Body of pancreas (tissue), 4 donors: ENCODE data around the gene SLC12A2. TPM values are rescaled to one million over a fixed set of nuclear protein-coding genes. Genes with fewer than 3 reads are reported as not detected.

Experiments
- ATAC-seq: fragments of 150-250 bp; one replicate; pipeline ENCODE4 v1.9.1; 2016
- DNase-seq, 4 donors: peaks; one replicate each; pipeline ENCODE4 v3.0.0-alpha.2; 2019
- H3K27ac ChIP-seq, 4 donors: fragments of 200-600 bp; sonication (generic); 1 replicate in 3 of 4; 2 replicates in 1 of 4; pipeline versions ENCODE4 v1.5.1 to v1.6.1; 2016 to 2019; ENCODE audit warnings: mild to moderate bottlenecking in 1 of 4, mixed read lengths in 1 of 4, moderate library complexity in 1 of 4
- H3K27me3 ChIP-seq, 2 donors: fragments of 200-600 bp; sonication (generic); one replicate each; pipeline ENCODE4 v1.6.0; 2016; ENCODE audit warnings: mild to moderate bottlenecking in 1 of 2
- H3K36me3 ChIP-seq, 2 donors: fragments of 200-600 bp; sonication (generic); replicated peaks in 1 of 2; 2 replicates each; pipeline ENCODE4 v1.5.1; 2016; ENCODE audit warnings: low read depth in 2 of 2; ENCODE audit not compliant: insufficient read depth in 1 of 2
- H3K4me1 ChIP-seq: fragments of 200-600 bp; sonication (generic); one replicate; pipeline ENCODE4 v1.6.0; 2016
- H3K4me3 ChIP-seq, 2 donors: fragments of 200-600 bp; sonication (generic); 1 replicate in 1 of 2; 2 replicates in 1 of 2; pipeline ENCODE4 v1.5.1; 2016 to 2019
- H3K9me3 ChIP-seq, 3 donors: fragments of 200-600 bp; sonication (generic); 1 replicate in 2 of 3; 2 replicates in 1 of 3; pipeline ENCODE4 v1.5.1; 2016
- CTCF ChIP-seq, 7 experiments: fragments of 450-650 bp in 4 of 7; fragments of 200-600 bp in 3 of 7; sonication (generic) in 3 of 7; IDR thresholded peaks; one replicate each; pipeline ENCODE4 v1.5.1; 2016 to 2019; ENCODE audit warnings: antibody characterized with exemption in 7 of 7
- POLR2A ChIP-seq, 3 donors: fragments of 450-650 bp; IDR thresholded peaks; one replicate each; pipeline ENCODE4 v1.6.1; 2016; ENCODE audit warnings: antibody characterized with exemption in 3 of 3, mild to moderate bottlenecking in 2 of 3
- WGBS, 2 donors: methylation state at CpG; one replicate each; pipeline ENCODE4 v1.1.5; 2017; 5-methylcytosine and 5-hydroxymethylcytosine counted together
- intact Hi-C: fragments of 100-400 bp; cut with DNase I; formaldehyde crosslinking; loops from one replicate; pipeline ENCODE4 v1.15.1; 2023
- total RNA-seq, 2 donors: library from RNA; depleted of rRNA; stranded (reverse); fragments of >200 nt; gene quantifications; one replicate each; pipeline ENCODE4 v1.1.0, GENCODE V29; 2016

SLC12A2 gene
- total RNA-seq, 2 donors from 2014 or later, result 26.7 to 28.0 TPM

GRCh38 chr5:128052780-128053179, 30.8 kb upstream of the SLC12A2 start:
- H3K36me3 ChIP-seq, result no peaks in the 10 kb centered on the region
- DNase-seq, result no peak
- intact Hi-C loops, result no loop called here
- no peak overlapping the region for H3K27ac ChIP-seq
- H3K9me3 ChIP-seq, result no peaks in the 10 kb centered on the region
- H3K4me3 ChIP-seq, result no peak overlapping the region
- peaks cover 13% of the 10 kb centered on the region for H3K4me1 ChIP-seq
- ATAC-seq, result no peak
- TF ChIP-seq CTCF (IDR thresholded peaks at IDR 0.05) (no peak), POLR2A (IDR thresholded peaks at IDR 0.05) (no peak)
- no peaks in the 10 kb centered on the region for H3K27me3 ChIP-seq

GRCh38 chr5:128053291-128053954, 30.1 kb upstream of the SLC12A2 start:
- Histone ChIP-seq H3K27ac (peak overlapping the region in 2 of 4 donors; percentile 31 to 42), H3K9me3 (no peaks in the 10 kb centered on the region), H3K27me3 (no peaks in the 10 kb centered on the region), H3K4me1 (peaks cover 13% of the 10 kb centered on the region), H3K36me3 (no peaks in the 10 kb centered on the region), H3K4me3 (no peak overlapping the region)
- ATAC-seq (peak; percentile 73), DNase-seq (peak in 1 of 4 donors; percentile 21)
- TF ChIP-seq CTCF (IDR thresholded peaks at IDR 0.05) (no peak), POLR2A (IDR thresholded peaks at IDR 0.05) (no peak)
- intact Hi-C loops, result no loop called here
- WGBS, 2 donors, result 63 to 65% methylated on average over 2 to 3 of the region's 3 CpGs

- WGBS, 2 donors, result 88 to 100% methylated on average over 1 of the region's 1 CpG
- Histone ChIP-seq H3K27ac (no peak overlapping the region), H3K4me3 (no peak overlapping the region), H3K36me3 (no peaks in the 10 kb centered on the region), H3K4me1 (no peaks in the 10 kb centered on the region), H3K27me3 (no peaks in the 10 kb centered on the region), H3K9me3 (peaks cover 0 to 2% (median 0%) of the 10 kb centered on the region in 3 donors)
- TF ChIP-seq CTCF (IDR thresholded peaks at IDR 0.05) (no peak), POLR2A (IDR thresholded peaks at IDR 0.05) (no peak)
- ATAC-seq (no peak), DNase-seq (no peak)
- intact Hi-C loops, result no loop called here
Measured at GRCh38 chr5:128060644-128061385, 22.8 kb upstream of the SLC12A2 start.

- no peak for DNase-seq
- Histone ChIP-seq H3K9me3 (peaks cover 0 to 2% (median 0%) of the 10 kb centered on the region in 3 donors), H3K27ac (peak overlapping the region in 1 of 4 donors; percentile 37), H3K4me1 (no peaks in the 10 kb centered on the region), H3K27me3 (no peaks in the 10 kb centered on the region), H3K4me3 (no peak overlapping the region), H3K36me3 (no peaks in the 10 kb centered on the region)
- no peak for ATAC-seq
- TF ChIP-seq POLR2A (IDR thresholded peaks at IDR 0.05) (no peak), CTCF (IDR thresholded peaks at IDR 0.05) (no peak)
- whole genome bisulfite sequencing, 2 donors, result 70 to 75% methylated on average over 4 of the region's 4 CpGs
- intact Hi-C loops, result no loop called here
Measured at GRCh38 chr5:128062172-128062746, 21.3 kb upstream of the SLC12A2 start.
